Type B pancreatic cell (in vitro differentiated cells): ENCODE data around the gene CYP26C1. TPM values are rescaled to one million over a fixed set of nuclear protein-coding genes. Genes with fewer than 3 reads are reported as not detected.
A peak's percentile ranks its signal among the peaks of the same experiment; 100 is the strongest.

ENCODE experiments used
- DNase-seq: peaks from one replicate; pipeline ENCODE4 v3.0.0; 2021; ENCODE audit warnings: mixed read lengths; ENCODE audit not compliant: unreplicated experiment; ENCODE audit errors: extremely low spot score
- H3K27ac Mint-ChIP-seq: 2 replicates; pipeline ENCODE4 v1.8.0; 2021; ENCODE audit warnings: mild to moderate bottlenecking, mixed read lengths
- H3K27me3 Mint-ChIP-seq: 2 replicates; pipeline ENCODE4 v1.8.0; 2021; ENCODE audit warnings: mixed read lengths
- H3K36me3 Mint-ChIP-seq: 2 replicates; pipeline ENCODE4 v1.8.0; 2021; ENCODE audit warnings: mixed read lengths
- H3K4me1 Mint-ChIP-seq: one replicate; pipeline ENCODE4 v1.8.0; 2021; ENCODE audit warnings: mixed read lengths; ENCODE audit not compliant: unreplicated experiment
- H3K4me3 Mint-ChIP-seq: 2 replicates; pipeline ENCODE4 v1.8.0; 2021; ENCODE audit warnings: mild to moderate bottlenecking, mixed read lengths
- H3K9me3 Mint-ChIP-seq: 2 replicates; pipeline ENCODE4 v1.8.0; 2021; ENCODE audit warnings: mixed read lengths
- total RNA-seq: library from RNA; stranded (reverse); gene quantifications from 2 replicates; pipeline ENCODE4 v1.2.1, GENCODE V29; 2021; ENCODE audit warnings: low replicate concordance
- TF ChIP-seq, protein P1 (sequence below): fragments of 200-600 bp; sonication (generic); conservative IDR thresholded peaks from 2 replicates; pipeline ENCODE4 v1.5.0; 2021; ENCODE audit warnings: antibody characterized with exemption, mild to moderate bottlenecking

The CYP26C1 gene
- total RNA-seq, 1 donor from 2014 or later = not detected

DNA sequence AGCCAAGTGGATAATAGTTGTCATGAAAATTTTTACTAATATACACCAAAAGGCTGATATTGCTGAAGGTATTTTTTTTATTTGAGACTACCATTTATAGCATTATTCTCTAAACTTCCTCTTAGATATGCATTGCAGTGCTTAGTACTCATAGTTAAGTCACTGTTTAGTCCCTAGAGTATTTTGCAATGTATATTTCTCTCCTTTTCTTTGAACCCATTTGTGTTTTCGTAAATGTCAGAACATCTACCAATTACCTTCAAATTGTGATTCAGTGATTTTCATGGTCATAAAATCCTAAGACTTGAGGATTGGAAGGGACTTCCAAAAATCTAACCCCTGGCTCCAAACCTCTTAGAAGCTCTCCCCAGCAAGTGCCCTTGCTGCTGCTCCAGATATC is 21.5 kb upstream of the CYP26C1 start:
- Mint-ChIP-seq H3K27ac (no peak overlapping the region), H3K4me3 (no peak overlapping the region), H3K36me3 (no peaks in the 10 kb centered on the region), H3K27me3 (no peaks in the 10 kb centered on the region), H3K4me1 (no peaks in the 10 kb centered on the region), H3K9me3 (no peaks in the 10 kb centered on the region)
- TF ChIP-seq, protein P1, sequence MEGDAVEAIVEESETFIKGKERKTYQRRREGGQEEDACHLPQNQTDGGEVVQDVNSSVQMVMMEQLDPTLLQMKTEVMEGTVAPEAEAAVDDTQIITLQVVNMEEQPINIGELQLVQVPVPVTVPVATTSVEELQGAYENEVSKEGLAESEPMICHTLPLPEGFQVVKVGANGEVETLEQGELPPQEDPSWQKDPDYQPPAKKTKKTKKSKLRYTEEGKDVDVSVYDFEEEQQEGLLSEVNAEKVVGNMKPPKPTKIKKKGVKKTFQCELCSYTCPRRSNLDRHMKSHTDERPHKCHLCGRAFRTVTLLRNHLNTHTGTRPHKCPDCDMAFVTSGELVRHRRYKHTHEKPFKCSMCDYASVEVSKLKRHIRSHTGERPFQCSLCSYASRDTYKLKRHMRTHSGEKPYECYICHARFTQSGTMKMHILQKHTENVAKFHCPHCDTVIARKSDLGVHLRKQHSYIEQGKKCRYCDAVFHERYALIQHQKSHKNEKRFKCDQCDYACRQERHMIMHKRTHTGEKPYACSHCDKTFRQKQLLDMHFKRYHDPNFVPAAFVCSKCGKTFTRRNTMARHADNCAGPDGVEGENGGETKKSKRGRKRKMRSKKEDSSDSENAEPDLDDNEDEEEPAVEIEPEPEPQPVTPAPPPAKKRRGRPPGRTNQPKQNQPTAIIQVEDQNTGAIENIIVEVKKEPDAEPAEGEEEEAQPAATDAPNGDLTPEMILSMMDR = no peak
- DNase-seq = no peak

DNA sequence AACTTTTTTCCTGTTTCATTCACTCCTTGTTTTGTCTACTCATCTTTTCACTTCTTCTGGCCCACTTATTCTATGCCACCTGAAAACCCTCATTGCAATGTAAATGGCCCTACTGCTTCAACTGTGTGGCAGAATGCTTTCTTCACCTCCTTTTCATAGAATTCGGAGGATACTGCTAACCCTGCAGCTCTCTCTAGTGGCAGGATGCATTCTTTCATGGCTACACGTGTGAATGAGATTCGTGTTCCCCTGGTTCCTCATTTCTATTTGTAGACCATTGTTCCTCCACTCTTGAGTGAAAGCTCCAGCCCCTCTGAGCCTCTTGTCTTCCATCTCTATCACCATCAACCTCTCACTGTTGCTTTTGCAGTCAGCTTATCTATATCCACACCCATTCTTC is 20.9 kb upstream of the CYP26C1 start:
- no peak overlapping the region for H3K4me3 Mint-ChIP-seq
- H3K36me3 Mint-ChIP-seq = no peaks in the 10 kb centered on the region
- no peaks in the 10 kb centered on the region for H3K9me3 Mint-ChIP-seq
- H3K4me1 Mint-ChIP-seq = no peaks in the 10 kb centered on the region
- no peak for DNase-seq
- H3K27me3 Mint-ChIP-seq = no peaks in the 10 kb centered on the region
- TF ChIP-seq, protein P1 = peak; percentile 30
- H3K27ac Mint-ChIP-seq = no peak overlapping the region

DNA sequence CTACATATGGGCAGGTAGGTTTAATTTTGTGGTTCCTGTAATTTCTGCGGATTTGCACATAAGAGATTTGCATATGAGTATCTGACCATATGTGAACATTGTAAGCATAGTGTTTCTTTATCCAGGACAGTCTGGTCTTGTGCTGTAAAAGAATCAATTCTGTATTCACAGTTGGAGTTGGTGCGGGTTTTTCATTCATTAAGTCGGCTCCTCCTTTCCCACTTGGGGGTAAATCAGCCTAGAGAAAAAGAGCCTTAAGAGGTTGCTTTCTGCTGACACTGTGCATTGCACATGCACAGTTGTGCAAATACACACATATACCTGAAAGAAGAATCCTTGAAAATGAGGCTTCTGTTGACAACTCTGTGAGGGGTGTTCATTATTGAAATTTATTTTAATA is 6.1 kb upstream of the CYP26C1 start:
- Mint-ChIP-seq H3K27me3 (peaks cover 26% of the 10 kb centered on the region), H3K36me3 (peaks cover 12% of the 10 kb centered on the region), H3K4me1 (no peaks in the 10 kb centered on the region), H3K27ac (no peak overlapping the region), H3K4me3 (no peak overlapping the region), H3K9me3 (no peaks in the 10 kb centered on the region)
- TF ChIP-seq, protein P1 = no peak
- DNase-seq = no peak

DNA sequence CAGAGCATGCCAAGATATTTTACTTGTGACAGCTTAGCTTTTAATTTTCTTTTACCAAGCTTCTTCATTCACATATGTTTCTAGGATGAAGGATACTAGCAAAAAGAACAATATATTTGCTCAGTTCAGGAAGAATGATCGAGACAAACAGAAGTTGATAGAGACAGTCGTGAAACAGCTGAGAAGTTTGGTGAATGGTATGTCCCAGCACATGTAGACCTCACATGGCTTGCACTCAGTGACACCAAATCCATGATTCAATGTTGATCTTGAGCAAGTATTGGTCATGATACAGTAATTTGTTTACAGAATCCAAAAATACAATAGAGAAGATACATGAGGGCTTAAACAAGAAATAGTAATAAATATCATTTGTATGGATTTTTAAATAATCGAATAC is 2.5 kb upstream of the CYP26C1 start:
- Mint-ChIP-seq H3K9me3 (no peaks in the 10 kb centered on the region), H3K27me3 (peaks cover 45% of the 10 kb centered on the region), H3K27ac (no peak overlapping the region), H3K36me3 (peaks cover 16% of the 10 kb centered on the region), H3K4me3 (no peak overlapping the region), H3K4me1 (no peaks in the 10 kb centered on the region)
- DNase-seq = no peak
- TF ChIP-seq, protein P1 = no peak

DNA sequence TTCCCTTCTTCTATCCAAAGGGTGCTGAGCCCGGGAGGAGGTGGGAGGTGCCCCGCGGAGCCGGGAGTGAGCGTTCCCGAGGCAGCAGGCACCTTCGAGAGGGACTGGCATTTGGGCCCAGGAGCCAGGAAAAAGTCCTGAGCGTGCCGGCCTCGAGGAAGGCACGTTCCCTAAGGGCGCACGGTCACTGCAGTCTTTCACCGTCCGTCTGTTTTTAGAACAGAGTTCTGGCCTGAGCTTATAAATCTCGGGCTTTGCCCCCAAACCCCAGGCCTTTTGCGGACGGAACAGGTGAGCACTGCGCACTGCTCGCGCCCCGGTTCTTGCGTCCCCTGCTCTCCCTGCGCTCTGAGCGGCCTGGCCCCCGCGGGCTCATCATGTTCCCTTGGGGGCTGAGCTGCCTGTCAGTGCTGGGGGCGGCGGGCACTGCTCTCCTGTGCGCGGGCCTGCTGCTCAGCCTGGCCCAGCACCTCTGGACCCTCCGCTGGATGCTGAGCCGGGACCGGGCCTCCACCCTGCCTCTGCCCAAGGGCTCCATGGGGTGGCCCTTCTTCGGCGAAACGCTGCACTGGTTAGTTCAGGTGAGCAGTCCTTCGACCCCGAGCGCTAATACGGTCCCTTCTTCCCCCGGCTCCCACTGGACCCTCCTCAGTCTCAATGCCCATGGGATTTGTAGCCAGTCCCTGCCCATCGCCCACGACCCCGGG is 442 bp downstream of the CYP26C1 start:
- no peak for DNase-seq
- Mint-ChIP-seq H3K9me3 (no peaks in the 10 kb centered on the region), H3K4me3 (no peak overlapping the region), H3K36me3 (peaks cover 21% of the 10 kb centered on the region), H3K27ac (no peak overlapping the region), H3K27me3 (peaks cover 66% of the 10 kb centered on the region), H3K4me1 (no peaks in the 10 kb centered on the region)
- TF ChIP-seq, protein P1 = no peak
